HG03521 (cell line): ENCODE results near the gene KCND2.

Experiments
- ATAC-seq: cut with Tn5 transposase; IDR thresholded peaks from one replicate; pipeline ENCODE4 v1.9.1; 2021; ENCODE audit warnings: mild to moderate bottlenecking, moderate library complexity; ENCODE audit not compliant: unreplicated experiment

Gene KCND2

GRCh38 chr7:120794106-120794729, 521.2 kb downstream of the KCND2 start:
- no peak for ATAC-seq

- no peak for ATAC-seq
These were observed 524.2 kb downstream of the KCND2 start for GRCh38 chr7:120797026-120797645.

GRCh38 chr7:120799147-120799546, 526.2 kb downstream of the KCND2 start:
- ATAC-seq: no peak
